PC-3 (cell line): ENCODE data around the gene RTTN.

Source experiments
- EZH2 ChIP-seq: fragments of 300-600 bp; sonication (generic); IDR thresholded peaks from one replicate; pipeline ENCODE4 v1.6.1; 2017; ENCODE audit warnings: antibody characterized with exemption, mild to moderate bottlenecking, low read length; ENCODE audit not compliant: unreplicated experiment
- EZH2phosphoT487 ChIP-seq: fragments of 300-600 bp; sonication (generic); IDR thresholded peaks from 2 replicates; pipeline ENCODE4 v1.6.1; 2018; ENCODE audit warnings: mild to moderate bottlenecking, antibody characterized with exemption, low read length, borderline replicate concordance
- TF ChIP-seq, protein P1 (sequence below): fragments of 300-600 bp; sonication (generic); conservative IDR thresholded peaks from 2 replicates; pipeline ENCODE4 v1.5.1; 2017; ENCODE audit warnings: antibody characterized with exemption, low read depth, mild to moderate bottlenecking, low read length

DNA sequence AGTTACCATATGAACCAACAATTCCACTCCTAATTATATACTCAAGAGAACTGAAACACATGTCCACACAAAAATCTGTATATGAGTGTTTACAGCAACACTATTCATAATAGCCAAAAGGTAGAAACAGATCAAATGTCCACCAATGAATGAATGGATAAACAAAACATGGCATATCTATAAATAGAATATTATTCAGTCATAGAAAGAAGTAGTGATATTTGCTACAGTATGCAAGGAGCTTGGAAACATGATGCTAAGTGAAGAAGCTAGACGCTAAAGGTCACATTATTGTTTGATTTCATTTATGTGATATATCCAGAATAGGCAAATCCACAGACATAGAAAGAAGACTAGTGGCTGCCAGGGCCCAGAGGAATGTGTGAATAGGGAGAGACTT, 92.0 kb downstream of the RTTN start:
- TF ChIP-seq, protein P1, sequence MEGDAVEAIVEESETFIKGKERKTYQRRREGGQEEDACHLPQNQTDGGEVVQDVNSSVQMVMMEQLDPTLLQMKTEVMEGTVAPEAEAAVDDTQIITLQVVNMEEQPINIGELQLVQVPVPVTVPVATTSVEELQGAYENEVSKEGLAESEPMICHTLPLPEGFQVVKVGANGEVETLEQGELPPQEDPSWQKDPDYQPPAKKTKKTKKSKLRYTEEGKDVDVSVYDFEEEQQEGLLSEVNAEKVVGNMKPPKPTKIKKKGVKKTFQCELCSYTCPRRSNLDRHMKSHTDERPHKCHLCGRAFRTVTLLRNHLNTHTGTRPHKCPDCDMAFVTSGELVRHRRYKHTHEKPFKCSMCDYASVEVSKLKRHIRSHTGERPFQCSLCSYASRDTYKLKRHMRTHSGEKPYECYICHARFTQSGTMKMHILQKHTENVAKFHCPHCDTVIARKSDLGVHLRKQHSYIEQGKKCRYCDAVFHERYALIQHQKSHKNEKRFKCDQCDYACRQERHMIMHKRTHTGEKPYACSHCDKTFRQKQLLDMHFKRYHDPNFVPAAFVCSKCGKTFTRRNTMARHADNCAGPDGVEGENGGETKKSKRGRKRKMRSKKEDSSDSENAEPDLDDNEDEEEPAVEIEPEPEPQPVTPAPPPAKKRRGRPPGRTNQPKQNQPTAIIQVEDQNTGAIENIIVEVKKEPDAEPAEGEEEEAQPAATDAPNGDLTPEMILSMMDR = no peak
- TF ChIP-seq EZH2 = no peak
- no peak for TF ChIP-seq EZH2phosphoT487
